Caco-2 (cell line): ENCODE results near the gene CCDC88A. TPM values are rescaled to one million over a fixed set of nuclear protein-coding genes. Genes with fewer than 3 reads are reported as not detected.

Experiments
- BruUV-seq: library from RNA; stranded (reverse); fragments of 400-500 nt; replicated peaks from 2 replicates; lab custom pipeline; 2021; lab: Mats Ljungman, UMichigan
- CTCF ChIA-PET: fragments of 300-600 bp; sonication (Branson Sonifier 250); formaldehyde crosslinking; loops from one replicate; lab custom pipeline; 2022; ENCODE audit warnings: antibody characterized with exemption; lab: Charles Lee
- POLR2A ChIA-PET: fragments of 300-600 bp; sonication (Branson Sonifier 250); formaldehyde crosslinking; loops from one replicate; lab custom pipeline; 2022; ENCODE audit warnings: antibody characterized with exemption; lab: Charles Lee
- DNase-seq, 2 experiments: peaks; one replicate each; pipeline versions ENCODE4 v3.0.0 to v3.0.0-alpha.2; 2020 to 2022
- H3K27me3 ChIP-seq: replicated peaks from 2 replicates; pipeline ENCODE4 v1.6.0; 2011; ENCODE audit warnings: low read length; ENCODE audit not compliant: control insufficient read depth, insufficient read depth
- H3K36me3 ChIP-seq: 2 replicates; pipeline ENCODE4 v1.5.1; 2011; ENCODE audit warnings: low read length; ENCODE audit not compliant: control insufficient read depth, insufficient read depth
- H3K4me1 ChIP-seq: fragments of 250-450 bp; sonication (Bioruptor Pico); 2 replicates; pipeline ENCODE4 v1.5.1; 2020; ENCODE audit warnings: mild to moderate bottlenecking
- H3K4me3 ChIP-seq: 2 replicates; pipeline ENCODE4 v1.5.1; 2011; ENCODE audit warnings: low read depth, mild to moderate bottlenecking, control low read depth, low read length
- H3K9me3 ChIP-seq: fragments of 250-450 bp; sonication (Bioruptor Pico); 2 replicates; pipeline ENCODE4 v1.5.1; 2020; ENCODE audit warnings: mild to moderate bottlenecking, moderate library complexity
- H3K27ac Mint-ChIP-seq: one replicate; pipeline ENCODE4 v1.8.0; 2022; ENCODE audit warnings: mixed read lengths; ENCODE audit not compliant: unreplicated experiment
- H3K27me3 Mint-ChIP-seq: one replicate; pipeline ENCODE4 v1.8.0; 2022; ENCODE audit warnings: mixed read lengths; ENCODE audit not compliant: insufficient read depth, unreplicated experiment
- H3K36me3 Mint-ChIP-seq: one replicate; pipeline ENCODE4 v1.8.0; 2022; ENCODE audit warnings: mild to moderate bottlenecking, mixed read lengths; ENCODE audit not compliant: insufficient read depth, unreplicated experiment
- H3K4me1 Mint-ChIP-seq: one replicate; pipeline ENCODE4 v1.8.0; 2022; ENCODE audit warnings: low read depth, mixed read lengths; ENCODE audit not compliant: unreplicated experiment
- H3K4me3 Mint-ChIP-seq: one replicate; pipeline ENCODE4 v1.8.0; 2022; ENCODE audit warnings: mild to moderate bottlenecking, moderate library complexity, mixed read lengths; ENCODE audit not compliant: unreplicated experiment
- H3K9me3 Mint-ChIP-seq: one replicate; pipeline ENCODE4 v1.8.0; 2022; ENCODE audit warnings: mixed read lengths; ENCODE audit not compliant: unreplicated experiment
- intact Hi-C: fragments of 100-400 bp; cut with micrococcal nuclease; formaldehyde crosslinking; loops from one replicate; pipeline ENCODE4 v1.10.0; 2022; ENCODE audit not compliant: unreplicated experiment
- total RNA-seq: library from RNA; stranded (reverse); gene quantifications from 2 replicates; pipeline ENCODE4 v1.2.3, GENCODE V29; 2022
- TF ChIP-seq, protein P1 (sequence below), 2 experiments: fragments of 200-600 bp in 1 of 2; IDR thresholded peaks; 1 replicate in 1 of 2; 2 replicates in 1 of 2; pipeline versions ENCODE4 v1.5.1 to v1.8.0; 2011 to 2022; ENCODE audit warnings: antibody characterized with exemption in 1 of 2, control low read depth in 1 of 2, inconsistent platforms in 1 of 2, low read depth in 1 of 2, low read length in 1 of 2, mild to moderate bottlenecking in 1 of 2, moderate library complexity in 1 of 2; ENCODE audit not compliant: insufficient read depth in 1 of 2, severe bottlenecking in 1 of 2, unreplicated experiment in 1 of 2

The CCDC88A gene
- total RNA-seq, 1 experiment from 2014 or later = 7.7 TPM

DNA sequence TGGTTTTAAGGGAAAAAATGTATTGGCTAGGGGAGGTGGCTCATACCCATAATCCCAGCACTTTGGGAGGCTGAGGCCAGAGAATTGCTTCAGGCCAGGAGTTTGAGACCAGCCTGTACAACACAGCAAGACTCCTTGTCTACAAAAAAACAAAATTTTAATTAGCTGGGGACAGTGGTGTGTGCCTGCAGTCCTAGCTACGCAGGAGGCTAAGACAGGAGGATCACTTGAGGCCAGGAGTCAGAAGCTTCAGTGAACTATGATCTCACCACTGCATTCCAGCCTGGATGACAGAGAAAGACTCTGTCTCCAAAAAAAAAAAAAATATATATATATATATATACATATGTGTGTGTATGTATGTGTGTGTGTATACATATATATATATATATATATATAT lies 18.5 kb downstream of the CCDC88A start:
- Mint-ChIP-seq H3K27ac (no peak overlapping the region), H3K4me3 (no peak overlapping the region), H3K27me3 (no peaks in the 10 kb centered on the region), H3K36me3 (peaks cover 6% of the 10 kb centered on the region), H3K9me3 (no peaks in the 10 kb centered on the region), H3K4me1 (no peaks in the 10 kb centered on the region)
- ChIA-PET CTCF (no interaction called here), POLR2A (no interaction called here)
- H3K27me3 ChIP-seq = no peaks in the 10 kb centered on the region
- TF ChIP-seq, protein P1, sequence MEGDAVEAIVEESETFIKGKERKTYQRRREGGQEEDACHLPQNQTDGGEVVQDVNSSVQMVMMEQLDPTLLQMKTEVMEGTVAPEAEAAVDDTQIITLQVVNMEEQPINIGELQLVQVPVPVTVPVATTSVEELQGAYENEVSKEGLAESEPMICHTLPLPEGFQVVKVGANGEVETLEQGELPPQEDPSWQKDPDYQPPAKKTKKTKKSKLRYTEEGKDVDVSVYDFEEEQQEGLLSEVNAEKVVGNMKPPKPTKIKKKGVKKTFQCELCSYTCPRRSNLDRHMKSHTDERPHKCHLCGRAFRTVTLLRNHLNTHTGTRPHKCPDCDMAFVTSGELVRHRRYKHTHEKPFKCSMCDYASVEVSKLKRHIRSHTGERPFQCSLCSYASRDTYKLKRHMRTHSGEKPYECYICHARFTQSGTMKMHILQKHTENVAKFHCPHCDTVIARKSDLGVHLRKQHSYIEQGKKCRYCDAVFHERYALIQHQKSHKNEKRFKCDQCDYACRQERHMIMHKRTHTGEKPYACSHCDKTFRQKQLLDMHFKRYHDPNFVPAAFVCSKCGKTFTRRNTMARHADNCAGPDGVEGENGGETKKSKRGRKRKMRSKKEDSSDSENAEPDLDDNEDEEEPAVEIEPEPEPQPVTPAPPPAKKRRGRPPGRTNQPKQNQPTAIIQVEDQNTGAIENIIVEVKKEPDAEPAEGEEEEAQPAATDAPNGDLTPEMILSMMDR (IDR thresholded peaks at IDR 0.05; ENCODE audit: insufficient read depth in 1 of 2, low read depth in 1 of 2, low read length in 1 of 2, severe bottlenecking in 1 of 2, unreplicated experiment in 1 of 2) = no peak
- H3K4me1 ChIP-seq = no peaks in the 10 kb centered on the region
- H3K9me3 ChIP-seq = no peaks in the 10 kb centered on the region
- no peak for DNase-seq
- BruUV-seq = no TSS peak
- no peaks in the 10 kb centered on the region for H3K36me3 ChIP-seq
- no peak overlapping the region for H3K4me3 ChIP-seq
- intact Hi-C loops = no loop called here

DNA sequence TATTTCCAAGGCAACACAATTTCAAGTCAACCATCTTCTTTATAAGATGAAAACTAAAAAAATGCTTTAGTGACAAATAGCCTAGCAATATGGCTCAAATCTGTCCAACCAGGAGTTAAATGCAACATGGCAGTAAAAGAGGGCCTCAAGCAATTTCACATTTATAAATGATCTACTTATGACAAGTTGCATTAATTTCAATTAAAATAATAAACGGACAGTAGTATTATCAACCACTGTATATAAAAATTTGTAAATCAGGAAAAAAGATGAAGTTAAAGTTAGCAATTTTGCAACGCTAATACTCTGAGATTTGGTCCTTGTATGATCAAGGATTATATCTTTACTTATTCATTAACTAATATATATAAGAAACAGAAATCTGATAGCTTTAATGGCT lies 19.3 kb downstream of the CCDC88A start:
- no TSS peak for BruUV-seq

DNA sequence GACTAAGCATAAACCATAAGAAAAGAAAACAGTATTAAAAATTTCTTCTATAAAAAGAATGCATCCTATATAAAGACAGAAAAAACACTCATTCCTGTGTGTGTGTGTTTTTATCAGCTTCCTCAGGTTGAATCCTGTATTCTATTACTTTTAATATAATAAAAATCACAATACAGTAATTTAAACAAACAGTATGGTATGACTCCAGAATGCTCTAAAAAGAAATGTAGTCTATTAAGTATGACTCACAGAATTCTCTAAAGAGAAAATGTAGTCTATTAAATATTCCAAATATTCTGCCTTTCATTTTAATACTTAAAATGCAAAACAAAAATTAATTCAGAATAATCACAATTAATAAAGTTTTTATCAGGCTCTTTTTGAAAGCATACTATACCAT lies 19.8 kb downstream of the CCDC88A start:
- no peaks in the 10 kb centered on the region for H3K4me1 Mint-ChIP-seq
- H3K4me3 Mint-ChIP-seq = no peak overlapping the region
- no TSS peak for BruUV-seq
- no peak overlapping the region for H3K4me3 ChIP-seq
- H3K9me3 Mint-ChIP-seq = no peaks in the 10 kb centered on the region
- no peaks in the 10 kb centered on the region for H3K36me3 ChIP-seq
- intact Hi-C loops = no loop called here
- DNase-seq = no peak
- ChIA-PET POLR2A (no interaction called here), CTCF (no interaction called here)
- no peaks in the 10 kb centered on the region for H3K27me3 ChIP-seq
- no peaks in the 10 kb centered on the region for H3K4me1 ChIP-seq
- H3K36me3 Mint-ChIP-seq = no peaks in the 10 kb centered on the region
- H3K27ac Mint-ChIP-seq = no peak overlapping the region
- H3K27me3 Mint-ChIP-seq = no peaks in the 10 kb centered on the region
- TF ChIP-seq, protein P1 (IDR thresholded peaks at IDR 0.05; ENCODE audit: insufficient read depth in 1 of 2, low read depth in 1 of 2, low read length in 1 of 2, severe bottlenecking in 1 of 2, unreplicated experiment in 1 of 2) = no peak
- H3K9me3 ChIP-seq = no peaks in the 10 kb centered on the region

More for the DNA sequence above, 19.3 kb downstream of the CCDC88A start:
- H3K27me3 Mint-ChIP-seq = no peaks in the 10 kb centered on the region
- H3K27ac Mint-ChIP-seq = no peak overlapping the region
- no peaks in the 10 kb centered on the region for H3K36me3 ChIP-seq
- no peak overlapping the region for H3K4me3 Mint-ChIP-seq
- no peak for DNase-seq
- intact Hi-C loops = no loop called here
- ChIA-PET POLR2A (no interaction called here), CTCF (no interaction called here)
- no peaks in the 10 kb centered on the region for H3K27me3 ChIP-seq
- no peaks in the 10 kb centered on the region for H3K4me1 Mint-ChIP-seq
- no peak overlapping the region for H3K4me3 ChIP-seq
- H3K9me3 Mint-ChIP-seq = no peaks in the 10 kb centered on the region
- H3K36me3 Mint-ChIP-seq = peaks cover 5% of the 10 kb centered on the region
- TF ChIP-seq, protein P1 (IDR thresholded peaks at IDR 0.05; ENCODE audit: insufficient read depth in 1 of 2, low read depth in 1 of 2, low read length in 1 of 2, severe bottlenecking in 1 of 2, unreplicated experiment in 1 of 2) = no peak
- H3K4me1 ChIP-seq = no peaks in the 10 kb centered on the region
- no peaks in the 10 kb centered on the region for H3K9me3 ChIP-seq
